LNCaP clone FGC (cell line): ENCODE measurements around the gene AKNA.

Experiments
- DNase-seq: peaks from one replicate; pipeline ENCODE4 v3.0.0-alpha.2; 2011; ENCODE audit warnings: low read depth
- H3K4me3 ChIP-seq: 2 replicates; pipeline ENCODE4 v1.5.1; 2011; ENCODE audit warnings: mild to moderate bottlenecking, low read depth, low read length, control low read depth
- TF ChIP-seq, protein P1 (sequence below): IDR thresholded peaks from 2 replicates; pipeline ENCODE4 v1.5.1; 2012; ENCODE audit warnings: mild to moderate bottlenecking; ENCODE audit not compliant: control insufficient read depth, insufficient read depth; ENCODE audit errors: extremely low read depth

The AKNA gene

GRCh38 chr9:114387680-114388356 lies at the start of gene AKNA:
TSS of gene AKNA (minus strand) at chr9:114387982. CDS start at chr9:114381333, 6,649 bp downstream.
- TF ChIP-seq, protein P1, sequence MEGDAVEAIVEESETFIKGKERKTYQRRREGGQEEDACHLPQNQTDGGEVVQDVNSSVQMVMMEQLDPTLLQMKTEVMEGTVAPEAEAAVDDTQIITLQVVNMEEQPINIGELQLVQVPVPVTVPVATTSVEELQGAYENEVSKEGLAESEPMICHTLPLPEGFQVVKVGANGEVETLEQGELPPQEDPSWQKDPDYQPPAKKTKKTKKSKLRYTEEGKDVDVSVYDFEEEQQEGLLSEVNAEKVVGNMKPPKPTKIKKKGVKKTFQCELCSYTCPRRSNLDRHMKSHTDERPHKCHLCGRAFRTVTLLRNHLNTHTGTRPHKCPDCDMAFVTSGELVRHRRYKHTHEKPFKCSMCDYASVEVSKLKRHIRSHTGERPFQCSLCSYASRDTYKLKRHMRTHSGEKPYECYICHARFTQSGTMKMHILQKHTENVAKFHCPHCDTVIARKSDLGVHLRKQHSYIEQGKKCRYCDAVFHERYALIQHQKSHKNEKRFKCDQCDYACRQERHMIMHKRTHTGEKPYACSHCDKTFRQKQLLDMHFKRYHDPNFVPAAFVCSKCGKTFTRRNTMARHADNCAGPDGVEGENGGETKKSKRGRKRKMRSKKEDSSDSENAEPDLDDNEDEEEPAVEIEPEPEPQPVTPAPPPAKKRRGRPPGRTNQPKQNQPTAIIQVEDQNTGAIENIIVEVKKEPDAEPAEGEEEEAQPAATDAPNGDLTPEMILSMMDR: no peak
- no peak within 1 kb of the TSS for H3K4me3 ChIP-seq
- no peak for DNase-seq

DNA sequence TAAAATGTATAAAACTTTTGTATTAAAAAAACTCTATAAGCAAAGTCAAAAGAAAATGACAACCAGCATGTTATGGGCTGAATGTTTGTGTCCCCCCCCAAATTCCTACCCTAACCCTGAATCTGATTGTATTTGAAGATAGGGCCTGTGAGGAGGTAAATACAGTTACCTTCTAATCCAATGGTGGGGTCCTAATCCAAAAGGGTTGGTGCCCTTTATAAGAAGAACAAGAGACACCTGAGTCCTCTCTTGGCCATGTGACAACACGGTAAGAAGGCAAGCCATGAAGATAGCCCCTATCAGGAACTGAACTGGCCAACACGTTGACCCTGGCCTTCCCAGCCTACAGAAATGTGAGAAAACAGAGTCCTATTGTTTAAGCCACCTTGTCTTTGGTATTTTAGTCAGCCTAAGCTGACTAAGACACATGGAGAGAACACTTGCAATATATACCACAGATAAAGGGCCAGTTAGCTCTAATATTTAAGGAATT lies 49.7 kb upstream of the AKNA start:
- H3K4me3 ChIP-seq: no peak overlapping the region
- DNase-seq: no peak
- TF ChIP-seq, protein P1: no peak

- H3K4me3 ChIP-seq: no peak overlapping the region
- TF ChIP-seq, protein P1: peak; percentile 86
- DNase-seq: peak; percentile 22
These were observed 47.1 kb upstream of the AKNA start for GRCh38 chr9:114434878-114435311.

GRCh38 chr9:114433720-114434255 lies 46.0 kb upstream of the AKNA start:
- TF ChIP-seq, protein P1: no peak
- DNase-seq: no peak
- no peak overlapping the region for H3K4me3 ChIP-seq

DNA sequence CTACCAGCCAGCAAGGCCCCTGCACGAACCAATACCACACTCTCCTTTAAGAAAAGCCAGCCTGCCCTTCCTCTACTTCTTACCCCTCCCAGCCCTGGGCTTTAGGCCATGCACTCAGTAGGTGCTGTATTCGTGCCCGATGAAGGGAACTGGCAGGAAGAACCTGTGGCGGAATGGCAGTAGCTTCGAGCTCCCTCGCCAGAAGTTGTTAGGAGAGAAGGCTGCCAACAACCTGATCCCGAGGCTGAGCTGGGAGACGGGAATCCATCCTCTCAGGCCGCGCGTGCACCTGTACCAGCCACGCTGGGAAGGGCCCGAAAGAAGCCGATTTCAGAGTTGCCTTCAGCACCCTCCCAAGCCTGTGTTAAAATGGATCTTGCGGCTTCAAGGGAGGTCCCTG lies 45.3 kb upstream of the AKNA start:
- H3K4me3 ChIP-seq: no peak overlapping the region
- DNase-seq: no peak
- TF ChIP-seq, protein P1: no peak

- H3K4me3 ChIP-seq: no peak overlapping the region
- TF ChIP-seq, protein P1: no peak
- DNase-seq: no peak
These were observed 44.7 kb upstream of the AKNA start for GRCh38 chr9:114432323-114433067.
